Measurements from ENCODE around the gene TESK2. TPM values are rescaled to one million over a fixed set of nuclear protein-coding genes. Genes with fewer than 3 reads are reported as not detected.

TESK2 gene
- total RNA-seq, 1 donor = 2.0 TPM

DNA sequence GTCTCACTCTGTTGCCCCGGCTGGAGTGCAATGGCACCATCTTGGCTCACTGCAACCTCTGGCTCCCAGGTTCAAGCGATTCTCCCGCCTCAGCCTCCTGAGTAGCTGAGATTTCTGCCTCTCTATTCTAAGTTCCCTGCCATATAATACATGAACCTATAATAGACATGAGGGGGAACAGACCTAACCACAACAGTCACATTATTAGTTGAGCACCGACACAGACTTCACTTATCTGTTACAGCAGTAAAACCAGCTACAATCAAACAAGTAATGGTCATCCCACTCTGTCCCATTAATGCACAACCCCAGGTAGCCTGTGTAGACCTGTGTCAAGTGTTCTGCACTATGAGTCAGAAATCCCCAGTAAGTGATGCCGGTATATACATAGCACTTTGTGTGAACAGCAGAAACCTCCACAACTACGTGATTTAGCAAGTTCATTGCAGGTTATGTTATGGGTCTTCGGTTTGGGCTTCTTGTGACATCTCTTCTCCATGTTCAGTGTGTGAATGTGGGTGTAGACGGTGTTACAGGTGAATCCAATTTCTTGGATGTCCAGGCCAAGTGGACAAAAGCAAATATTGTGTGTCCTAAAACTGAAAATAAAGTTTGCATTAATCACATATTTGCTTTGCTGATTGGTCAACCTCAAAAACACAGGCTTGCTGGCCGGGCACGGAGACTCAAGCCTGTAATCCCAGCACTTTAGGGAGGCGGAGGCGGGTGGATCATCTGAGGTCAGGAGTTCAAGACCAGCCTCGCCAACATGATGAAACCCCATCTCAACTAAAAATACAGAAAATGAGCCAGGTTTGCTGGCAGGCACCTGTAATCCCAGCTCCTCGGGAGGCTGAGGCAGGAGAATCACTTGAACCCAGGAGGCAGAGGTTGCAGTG, 12.7 kb upstream of the TESK2 start:
- TF ChIP-seq, protein P1, sequence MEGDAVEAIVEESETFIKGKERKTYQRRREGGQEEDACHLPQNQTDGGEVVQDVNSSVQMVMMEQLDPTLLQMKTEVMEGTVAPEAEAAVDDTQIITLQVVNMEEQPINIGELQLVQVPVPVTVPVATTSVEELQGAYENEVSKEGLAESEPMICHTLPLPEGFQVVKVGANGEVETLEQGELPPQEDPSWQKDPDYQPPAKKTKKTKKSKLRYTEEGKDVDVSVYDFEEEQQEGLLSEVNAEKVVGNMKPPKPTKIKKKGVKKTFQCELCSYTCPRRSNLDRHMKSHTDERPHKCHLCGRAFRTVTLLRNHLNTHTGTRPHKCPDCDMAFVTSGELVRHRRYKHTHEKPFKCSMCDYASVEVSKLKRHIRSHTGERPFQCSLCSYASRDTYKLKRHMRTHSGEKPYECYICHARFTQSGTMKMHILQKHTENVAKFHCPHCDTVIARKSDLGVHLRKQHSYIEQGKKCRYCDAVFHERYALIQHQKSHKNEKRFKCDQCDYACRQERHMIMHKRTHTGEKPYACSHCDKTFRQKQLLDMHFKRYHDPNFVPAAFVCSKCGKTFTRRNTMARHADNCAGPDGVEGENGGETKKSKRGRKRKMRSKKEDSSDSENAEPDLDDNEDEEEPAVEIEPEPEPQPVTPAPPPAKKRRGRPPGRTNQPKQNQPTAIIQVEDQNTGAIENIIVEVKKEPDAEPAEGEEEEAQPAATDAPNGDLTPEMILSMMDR (IDR thresholded peaks at IDR 0.05; ENCODE audit: insufficient read depth, low read length) = no peak
- DNase-seq (ENCODE audit: low read depth) = no peak
- no peak overlapping the region for H3K4me3 ChIP-seq (ENCODE audit: low read depth, low read length)

- no peak overlapping the region for H3K4me3 ChIP-seq (ENCODE audit: low read depth, low read length)
- TF ChIP-seq, protein P1 (IDR thresholded peaks at IDR 0.05; ENCODE audit: insufficient read depth, low read length) = no peak
- no peak for DNase-seq (ENCODE audit: low read depth)
These were observed 10.5 kb upstream of the TESK2 start for GRCh38 chr1:45501505-45501859.

DNA sequence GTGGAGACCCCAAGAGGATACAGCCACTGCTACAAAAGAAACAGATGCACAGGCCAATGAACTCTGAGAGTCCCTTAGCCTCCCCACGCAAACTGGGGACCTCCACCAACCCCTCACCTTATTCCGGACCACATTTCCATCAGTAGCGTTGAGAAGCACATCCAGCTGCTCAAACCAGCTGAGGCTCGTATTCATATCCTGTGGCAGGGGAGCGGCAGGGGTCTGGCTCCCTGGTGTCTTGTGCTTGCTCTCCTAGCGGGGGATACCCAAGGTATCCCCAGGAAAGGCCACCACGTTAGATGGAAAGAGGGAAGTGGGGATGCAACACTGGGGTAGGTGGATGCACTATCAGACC, 8.4 kb upstream of the TESK2 start:
- DNase-seq (ENCODE audit: low read depth) = no peak
- peak overlapping the region; percentile 95 for H3K4me3 ChIP-seq (ENCODE audit: low read depth, low read length)
- TF ChIP-seq, protein P1 (IDR thresholded peaks at IDR 0.05; ENCODE audit: insufficient read depth, low read length) = no peak

GRCh38 chr1:45498279-45498678, 7.3 kb upstream of the TESK2 start:
- no peak for DNase-seq (ENCODE audit: low read depth)

DNA sequence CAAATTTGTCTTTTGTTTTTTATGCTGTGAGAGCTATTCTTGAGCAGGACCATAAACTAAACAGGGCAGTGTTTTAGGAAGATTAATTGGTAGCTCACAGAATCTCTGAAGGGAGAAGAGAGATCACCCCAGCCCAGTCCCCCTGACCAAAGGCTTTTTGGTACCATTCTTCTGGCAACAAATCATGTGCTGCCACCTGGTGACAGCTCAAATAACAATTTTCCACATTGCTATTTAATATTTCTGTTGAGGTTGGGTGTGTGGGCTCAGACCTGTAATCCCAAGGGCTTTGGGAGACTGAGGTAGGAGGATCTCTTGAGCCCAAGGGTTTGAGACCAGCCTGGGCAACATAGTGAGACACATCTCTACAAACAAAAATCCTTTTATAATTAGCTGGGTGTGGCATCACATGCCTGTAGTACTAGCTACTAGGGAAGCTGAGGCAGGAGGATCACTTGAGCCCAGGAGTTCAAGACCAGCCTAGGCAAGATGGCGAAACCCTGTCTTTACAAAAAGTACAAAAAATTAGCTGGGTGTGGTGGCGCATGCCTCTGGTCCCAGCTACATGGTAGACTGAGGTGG, 2.2 kb upstream of the TESK2 start:
- peak; percentile 75 for DNase-seq (ENCODE audit: low read depth)
- TF ChIP-seq, protein P1 (IDR thresholded peaks at IDR 0.05; ENCODE audit: insufficient read depth, low read length) = peak; percentile 43
- no peak overlapping the region for H3K4me3 ChIP-seq (ENCODE audit: low read depth, low read length)

More at GRCh38 chr1:45498279-45498678, 7.3 kb upstream of the TESK2 start:
- no peak overlapping the region for H3K4me3 ChIP-seq (ENCODE audit: low read depth, low read length)
- TF ChIP-seq, protein P1 (IDR thresholded peaks at IDR 0.05; ENCODE audit: insufficient read depth, low read length) = no peak

DNA sequence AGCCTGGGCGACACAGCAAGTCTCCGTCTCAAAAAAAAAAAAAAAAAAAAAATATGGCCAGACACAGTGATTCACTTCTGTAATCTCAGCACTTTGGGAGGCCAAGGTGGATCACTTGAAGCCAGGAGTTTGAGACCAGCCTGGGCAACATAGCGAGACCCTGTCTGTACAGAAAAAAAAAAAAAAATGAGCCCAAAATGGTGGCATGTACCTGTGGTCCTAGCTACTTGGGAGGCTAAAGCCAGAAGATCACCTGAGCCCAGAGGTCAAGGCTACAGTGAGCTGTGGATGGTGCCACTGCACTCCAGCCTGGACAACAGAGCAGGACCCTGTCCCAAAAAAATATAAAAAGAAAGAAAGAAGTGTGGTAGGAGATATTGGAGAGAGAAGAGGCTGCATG, 1.7 kb upstream of the TESK2 start:
- DNase-seq (ENCODE audit: low read depth) = no peak
- TF ChIP-seq, protein P1 (IDR thresholded peaks at IDR 0.05; ENCODE audit: insufficient read depth, low read length) = no peak
- no peak overlapping the region for H3K4me3 ChIP-seq (ENCODE audit: low read depth, low read length)

All from fibroblast of the aortic adventitia (primary cell).